ENCODE measurements around the gene PAX7.
"Not testable (repeated sequence)": the region's sequence is repeated elsewhere in the genome, so short reads cannot be mapped to it uniquely, and the experiment has no call there.

PAX7 gene

DNA sequence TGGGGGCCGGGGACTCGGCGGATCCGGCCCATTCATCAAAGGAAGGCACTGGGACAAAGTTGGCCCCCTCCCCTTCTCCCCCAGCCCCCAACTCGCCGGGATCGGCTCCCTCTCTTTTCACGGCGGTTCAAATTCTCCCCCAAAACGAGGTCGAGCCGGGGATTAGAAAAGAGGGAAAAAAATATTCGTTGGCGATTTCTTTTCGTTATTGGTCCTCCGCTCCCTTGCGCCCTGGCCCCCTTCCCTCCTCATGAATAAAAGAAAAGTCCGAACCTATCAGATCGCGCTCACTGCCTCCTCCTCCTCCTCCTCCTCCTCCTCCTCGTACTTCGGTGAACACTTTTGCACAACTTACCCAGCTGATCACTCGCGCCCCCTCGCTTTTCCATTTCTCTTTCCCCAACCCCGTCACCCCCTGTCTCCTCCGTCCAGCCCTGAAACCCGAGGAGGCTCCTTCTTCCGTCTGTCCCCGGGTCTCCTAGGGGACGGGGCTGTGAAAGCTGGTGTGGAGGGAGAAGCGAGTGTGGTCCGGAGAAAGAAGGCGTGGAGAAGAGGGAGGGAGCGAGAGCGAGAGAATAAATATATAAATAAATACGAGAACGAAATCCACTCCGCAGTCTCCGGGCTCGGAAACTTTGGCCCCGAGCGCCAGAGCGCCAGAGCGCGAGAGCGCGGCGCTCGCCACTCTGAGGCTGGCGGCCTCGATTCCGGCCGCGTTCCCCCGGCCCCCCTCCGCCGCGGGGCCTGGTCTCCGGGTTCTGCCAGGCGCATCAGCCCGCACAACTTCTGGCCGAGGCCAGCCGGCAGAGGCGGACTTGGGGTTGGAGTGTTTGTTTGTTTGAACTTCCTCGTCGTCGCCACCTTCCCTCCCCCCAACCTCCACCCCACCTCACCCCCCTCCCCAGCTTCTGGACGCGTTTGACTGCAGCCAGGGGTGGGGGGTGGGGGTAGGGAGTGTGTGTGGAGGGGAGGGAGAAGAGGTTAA lies at the start of gene PAX7:
Gene PAX7 (plus strand): TSS at position 336 of the 985 bp plus-strand sequence. CDS start 758 bp downstream, outside the sequence.
- DNase-seq, result no peak

DNA sequence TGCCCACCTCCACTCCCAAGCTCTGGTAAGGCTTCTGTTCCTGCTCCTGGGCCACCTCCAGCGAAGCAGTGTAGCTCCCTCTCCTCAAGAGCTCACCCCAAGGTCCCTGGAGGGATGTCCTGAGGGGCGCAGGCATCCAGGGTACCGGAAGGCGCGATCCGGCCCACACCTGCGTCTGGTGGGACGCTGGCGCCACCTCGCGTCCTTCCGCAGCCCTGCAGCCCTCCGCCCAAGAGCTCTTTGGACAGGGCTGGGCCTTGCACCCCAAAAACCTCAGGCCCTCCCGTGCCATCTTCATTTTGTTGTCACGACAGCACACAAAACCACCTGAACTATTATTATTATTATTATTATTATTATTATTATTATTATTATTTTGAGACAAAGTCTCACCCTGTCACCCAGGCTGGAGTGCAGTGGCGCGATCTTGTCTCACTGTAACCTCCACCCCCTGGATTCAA lies 49.2 kb upstream of the PAX7 start:
- DNase-seq, result no peak

DNA sequence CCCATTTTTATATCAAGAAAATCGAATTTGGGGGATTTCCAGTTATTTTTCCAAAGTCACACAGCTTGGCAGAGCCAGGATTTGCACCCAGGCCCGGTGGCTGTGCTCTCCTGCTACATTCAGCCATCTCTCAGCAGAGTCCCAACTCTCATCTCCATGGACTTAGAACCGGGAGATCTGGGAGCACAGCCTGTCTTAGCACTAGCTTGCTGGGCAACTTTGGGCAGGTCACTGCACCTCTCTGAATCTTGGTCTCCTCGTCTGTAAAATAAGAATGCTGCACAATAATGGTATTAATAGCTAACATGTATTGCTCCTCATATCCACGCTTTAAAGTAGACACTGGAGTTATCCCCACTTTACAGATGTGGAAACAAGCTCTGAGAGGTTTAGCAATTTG lies 47.8 kb upstream of the PAX7 start:
- no peak for DNase-seq

DNA sequence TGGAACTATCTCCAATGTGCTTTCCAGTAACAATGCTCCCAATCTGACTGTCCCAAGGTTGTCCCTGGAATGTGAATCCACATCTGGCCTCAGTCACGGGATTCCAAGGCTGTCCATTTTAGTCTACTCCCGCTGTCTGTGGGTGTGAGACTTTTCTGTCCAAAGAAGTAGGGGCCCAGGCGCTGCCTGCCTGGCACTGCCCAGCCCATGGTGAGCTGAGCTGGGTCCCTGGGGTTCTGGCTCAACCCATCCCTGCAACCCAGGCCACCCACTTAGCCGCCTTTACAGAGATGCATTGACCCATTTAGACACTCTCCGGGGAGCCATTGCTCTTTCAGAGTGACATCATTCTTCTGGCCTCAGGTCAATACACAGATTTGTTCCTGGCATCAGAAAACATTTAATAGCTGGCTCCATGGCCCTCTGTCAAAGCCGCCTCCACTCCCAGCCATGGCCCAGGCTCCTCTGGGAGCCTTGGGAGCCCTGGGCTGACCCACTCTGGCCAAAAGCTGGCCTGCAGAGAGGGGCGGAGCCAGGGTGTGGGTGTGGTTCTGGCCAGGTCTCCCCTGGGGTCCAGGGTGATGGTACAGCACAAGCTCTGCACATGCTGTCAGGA lies 47.2 kb upstream of the PAX7 start:
- DNase-seq, result no peak

DNA sequence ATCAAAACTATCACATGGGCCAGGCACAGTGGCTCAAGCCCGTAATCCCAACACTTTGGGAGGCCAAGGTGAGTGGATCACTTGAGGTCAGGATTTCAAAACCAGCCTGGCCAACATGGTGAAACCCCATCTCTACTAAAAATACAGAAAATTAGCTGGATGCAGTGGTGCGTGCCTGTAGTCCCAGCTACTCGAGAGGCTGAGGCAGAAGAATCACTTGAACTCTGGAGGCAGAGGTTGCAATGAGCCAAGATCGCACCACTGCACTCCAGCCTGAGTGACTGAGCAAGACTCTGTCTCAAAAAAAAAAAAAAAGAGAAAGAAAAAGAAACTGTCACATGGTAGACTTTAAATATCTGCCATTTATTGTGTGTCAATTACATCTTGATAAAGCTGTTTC lies 44.6 kb upstream of the PAX7 start:
- DNase-seq, result not testable (repeated sequence)

DNA sequence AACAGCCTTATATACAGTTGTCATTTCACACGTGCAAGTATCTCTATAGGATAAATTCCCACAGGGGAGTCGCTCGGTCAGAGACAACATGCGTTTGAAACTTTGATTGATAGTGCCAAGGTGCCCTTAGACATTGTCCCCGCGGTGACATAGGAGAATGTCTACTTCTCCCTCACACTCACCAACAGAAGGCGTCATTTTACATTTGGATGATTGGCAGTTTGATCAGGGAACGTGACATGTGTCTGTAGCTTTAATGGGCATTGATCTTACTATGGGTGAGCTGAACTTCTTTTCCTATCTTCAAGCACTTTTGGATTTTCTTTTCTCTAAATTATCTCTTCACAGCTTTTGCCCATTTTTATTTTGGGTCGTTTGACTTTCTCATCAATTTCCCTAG lies 42.6 kb upstream of the PAX7 start:
- DNase-seq, result no peak

GRCh38 chr1:18592368-18592767 lies 38.3 kb upstream of the PAX7 start:
- no peak for DNase-seq

- no peak for DNase-seq
Measured at GRCh38 chr1:18597160-18598042, 33.2 kb upstream of the PAX7 start.

- DNase-seq, result no peak
Measured at GRCh38 chr1:18599086-18599485, 31.6 kb upstream of the PAX7 start.

GRCh38 chr1:18599704-18600103 lies 30.9 kb upstream of the PAX7 start:
- no peak for DNase-seq

- no peak for DNase-seq
Measured at GRCh38 chr1:18602533-18603211, 28.0 kb upstream of the PAX7 start.

GRCh38 chr1:18603212-18603852 lies 27.3 kb upstream of the PAX7 start:
- DNase-seq, result no peak

DNA sequence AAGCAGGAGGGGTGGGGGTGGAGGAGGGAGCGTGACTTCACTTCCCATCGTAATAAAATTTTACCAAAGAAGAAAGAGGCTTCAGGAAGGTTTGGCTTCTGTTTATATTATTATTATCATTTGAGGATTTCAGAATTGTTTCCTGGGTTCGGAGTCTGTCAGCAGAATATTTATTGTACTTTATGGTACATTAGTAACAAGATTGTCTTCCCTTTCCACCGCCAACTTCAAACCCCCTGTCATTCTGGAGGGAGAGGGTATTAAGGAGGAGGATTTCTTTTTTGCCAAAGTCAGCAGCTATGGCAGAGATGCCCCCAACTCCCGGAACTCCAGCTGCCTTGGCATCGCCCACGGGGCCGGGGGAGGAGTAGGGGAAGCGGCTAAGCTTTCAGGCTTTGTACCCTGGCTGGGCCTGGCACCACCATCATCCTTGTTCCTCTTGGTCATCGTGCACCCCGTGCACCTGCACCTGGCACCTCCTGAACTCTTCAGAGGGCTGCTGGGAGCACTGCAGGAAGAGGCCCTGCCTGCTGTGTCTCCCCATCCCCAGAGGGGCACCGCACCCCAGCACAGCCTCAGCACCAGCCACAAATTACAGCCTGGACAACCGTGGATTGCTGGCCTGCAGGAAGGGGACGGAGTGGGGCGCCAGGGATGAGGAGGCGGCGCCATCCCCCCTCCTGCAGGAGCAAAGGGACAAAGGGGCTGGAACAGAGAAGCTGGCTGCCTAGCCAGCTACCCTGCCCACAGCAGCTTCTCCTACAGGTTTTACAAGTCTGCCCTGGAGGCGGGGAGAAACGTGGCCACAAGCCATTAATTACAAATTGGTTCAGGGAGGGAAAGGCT lies 24.0 kb upstream of the PAX7 start:
- no peak for DNase-seq

DNA sequence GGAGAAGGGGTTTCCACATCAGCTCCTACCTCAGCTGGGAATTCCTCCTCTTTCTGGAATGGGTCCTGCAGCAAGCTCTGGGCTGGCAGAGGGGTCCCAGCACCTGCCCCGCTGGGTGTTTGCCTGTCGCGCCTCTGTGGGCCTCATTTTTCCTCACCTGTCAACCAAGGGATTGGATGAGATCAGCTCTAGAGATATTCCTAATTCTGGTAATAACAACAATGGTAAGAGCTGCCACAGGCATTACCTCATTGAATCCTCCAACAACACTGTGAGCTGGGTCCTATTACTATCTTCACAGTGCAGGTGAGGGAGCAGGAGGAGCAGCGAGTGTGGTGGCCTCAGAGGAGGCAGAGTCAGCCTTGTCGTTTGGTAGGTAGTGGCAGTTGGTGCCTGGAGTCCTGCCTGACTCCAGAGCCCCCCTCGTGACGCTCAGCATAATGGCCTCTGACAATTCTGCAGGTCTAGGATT lies 23.3 kb upstream of the PAX7 start:
- no peak for DNase-seq

DNA sequence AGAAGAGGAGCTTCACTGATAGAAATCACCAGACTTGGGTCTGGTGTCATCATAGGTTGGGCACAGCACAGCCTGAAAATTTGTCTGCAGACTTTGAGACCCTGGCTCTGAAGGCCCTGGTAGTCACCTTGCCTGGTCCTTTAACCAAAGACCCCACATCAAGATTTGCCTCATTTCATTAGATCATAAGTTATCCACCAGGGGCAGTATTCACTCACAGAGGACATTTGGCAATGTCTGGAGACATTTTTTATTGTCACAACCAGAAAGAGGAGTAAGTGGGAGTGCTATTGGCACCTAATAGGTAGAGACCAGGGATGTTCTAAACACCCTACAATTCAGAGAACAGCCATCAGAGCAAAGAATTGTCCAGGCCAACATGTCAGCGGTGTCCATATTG lies 22.1 kb upstream of the PAX7 start:
- DNase-seq, result no peak

DNA sequence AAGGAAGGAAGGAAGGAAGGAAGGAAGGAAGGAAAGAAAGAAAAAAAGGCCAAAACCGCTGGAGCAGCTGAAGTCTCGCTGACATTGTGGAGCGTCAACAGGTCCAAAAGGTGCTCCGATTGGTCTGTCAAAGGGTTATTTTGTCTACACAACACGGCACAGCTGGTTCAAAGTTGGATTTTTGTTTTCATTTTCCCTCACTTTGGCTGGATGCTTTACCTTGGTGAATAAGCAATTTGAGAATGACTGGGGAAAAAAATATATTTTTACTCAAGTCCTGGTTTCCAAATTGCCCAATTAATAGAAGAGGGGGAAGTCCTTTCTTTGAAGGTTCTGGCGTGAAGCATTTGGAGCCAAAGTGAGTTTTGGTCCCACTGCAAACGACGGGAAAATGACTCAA lies 19.3 kb upstream of the PAX7 start:
- no peak for DNase-seq

- DNase-seq, result no peak
Measured at GRCh38 chr1:18612073-18612472, 18.6 kb upstream of the PAX7 start.

GRCh38 chr1:18614069-18614735 lies 16.4 kb upstream of the PAX7 start:
- DNase-seq, result no peak

DNA sequence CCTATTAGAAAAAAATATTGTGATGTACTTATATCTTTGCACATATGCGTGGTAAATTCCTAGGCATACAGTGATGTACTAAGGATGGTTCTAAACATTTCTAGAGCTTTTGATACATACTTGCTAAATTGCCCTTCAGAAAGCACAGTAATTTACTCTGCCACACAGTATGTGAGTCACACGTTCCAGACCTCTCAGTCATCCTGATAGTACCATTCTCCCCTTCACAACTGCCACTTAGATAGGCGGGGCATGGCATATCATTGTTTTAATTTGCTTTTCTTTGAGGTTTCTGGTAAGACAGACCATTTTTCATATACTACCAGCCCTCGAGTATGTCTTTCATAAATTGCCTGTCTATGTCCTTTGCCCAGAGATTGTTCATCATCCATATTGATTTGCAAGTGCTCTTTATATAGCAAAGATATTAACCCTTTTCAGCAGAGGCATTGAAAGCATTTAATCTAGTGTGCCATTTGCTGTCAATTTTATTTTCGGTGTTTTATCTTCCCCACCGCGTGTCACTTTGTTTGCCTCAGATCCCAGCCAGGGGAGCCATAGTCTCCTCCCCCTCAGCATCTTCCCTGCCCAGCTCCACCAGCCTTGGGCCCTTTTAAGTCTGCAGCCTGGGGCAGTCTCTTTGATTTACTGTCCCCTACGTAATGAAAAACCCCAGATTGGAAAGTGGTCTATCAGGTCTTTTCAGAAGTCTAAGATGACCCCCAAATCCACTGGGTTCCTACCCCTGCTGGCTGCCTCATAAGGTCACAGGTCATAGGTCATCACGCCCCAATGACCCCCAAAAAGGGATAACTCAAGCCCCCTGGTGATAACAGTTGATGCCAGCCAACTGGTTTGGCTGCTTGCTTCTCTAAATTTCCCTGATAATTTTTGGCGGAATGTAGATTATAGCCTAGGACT lies 11.8 kb upstream of the PAX7 start:
- DNase-seq, result no peak

Measured in NCI-H1048 (cell line).